ENCODE measurements around the gene STAC3. TPM values are rescaled to one million over a fixed set of nuclear protein-coding genes. Genes with fewer than 3 reads are reported as not detected.

Gene STAC3
- total and polyA plus RNA-seq, 2 experiments from 2014 or later, result 0.48 to 3.0 TPM

GRCh38 chr12:57207731-57208630 lies 43.0 kb downstream of the STAC3 start:
- no peaks in the 10 kb centered on the region for H3K27me3 ChIP-seq (ENCODE audit: insufficient read depth)
- no peaks in the 10 kb centered on the region for H3K79me2 ChIP-seq (replicated peaks; ENCODE audit: insufficient read depth)
- Mint-ChIP-seq H3K4me3 (no peak overlapping the region), H3K4me1 (0 out of 3 replicates have a peak, but pooled peaks cover 3% of the 10 kb centered on the region), H3K27ac (no peak overlapping the region), H3K36me3 (ENCODE audit: low read depth) (peaks cover 72% of the 10 kb centered on the region), H3K27me3 (ENCODE audit: insufficient read depth, low read depth, poor library complexity) (peaks cover 18% of the 10 kb centered on the region), H3K9me3 (no peaks in the 10 kb centered on the region; the same call in 2 of the 3 replicates)
- H3K4me2 ChIP-seq, result no peak overlapping the region
- H3K27ac ChIP-seq (ENCODE audit: low read depth), result no peak overlapping the region
- no peak for ATAC-seq
- H3K9me2 ChIP-seq (ENCODE audit: insufficient read depth), result no peaks in the 10 kb centered on the region
- H3F3A ChIP-seq (replicated peaks; ENCODE audit: low read depth), result 0 out of 2 replicates have a peak, but pooled peaks cover 5% of the 10 kb centered on the region
- TF ChIP-seq CTCF (conservative IDR thresholded peaks at IDR 0.05; ENCODE audit: low read depth in 2 of 2) (no peak), STAT1 (IDR thresholded peaks at IDR 0.05; ENCODE audit: unreplicated experiment) (no peak), POLR2AphosphoS5 (IDR thresholded peaks at IDR 0.05; ENCODE audit: low read depth) (no peak), EZH2phosphoT487 (IDR thresholded peaks at IDR 0.05; ENCODE audit: unreplicated experiment) (no peak), ZNF462 (CRISPR knock-in tag; IDR thresholded peaks at IDR 0.05) (no peak), ZNF114 (CRISPR knock-in tag; IDR thresholded peaks at IDR 0.05) (no peak), EZH2 (IDR thresholded peaks at IDR 0.05; ENCODE audit: low read depth, unreplicated experiment) (no peak), ZNF331 (CRISPR knock-in tag; IDR thresholded peaks at IDR 0.05; ENCODE audit: low read depth) (no peak), NANOG (IDR thresholded peaks at IDR 0.05; ENCODE audit: borderline replicate concordance) (no peak), REST (IDR thresholded peaks at IDR 0.05; ENCODE audit: unreplicated experiment) (no peak), CREB1 (CRISPR knock-in tag; IDR thresholded peaks at IDR 0.05; ENCODE audit: low read depth) (no peak), ETS1 (IDR thresholded peaks at IDR 0.05) (no peak), JUNB (IDR thresholded peaks at IDR 0.05; ENCODE audit: unreplicated experiment) (no peak)
- no peak for DNase-seq (ENCODE audit: low spot score)
- no peaks in the 10 kb centered on the region for H4K20me1 ChIP-seq (replicated peaks; ENCODE audit: insufficient read depth)
- H2AFZ ChIP-seq, result no peak overlapping the region
- no peak overlapping the region for H3K4me3 ChIP-seq
- H3K36me3 ChIP-seq (ENCODE audit: insufficient read depth), result peaks cover 12% of the 10 kb centered on the region; the same call in 1 of the 2 replicates
- peaks cover 4% of the 10 kb centered on the region; the same call in 1 of the 2 replicates for H3K4me1 ChIP-seq (ENCODE audit: insufficient read depth)

Measured in GM23338 (cell line).